ENCODE measurements around the gene SMARCA4. TPM values are rescaled to one million over a fixed set of nuclear protein-coding genes. Genes with fewer than 3 reads are reported as not detected.

The SMARCA4 gene
- total RNA-seq, 2 experiments from 2014 or later, result 409 to 554 TPM

DNA sequence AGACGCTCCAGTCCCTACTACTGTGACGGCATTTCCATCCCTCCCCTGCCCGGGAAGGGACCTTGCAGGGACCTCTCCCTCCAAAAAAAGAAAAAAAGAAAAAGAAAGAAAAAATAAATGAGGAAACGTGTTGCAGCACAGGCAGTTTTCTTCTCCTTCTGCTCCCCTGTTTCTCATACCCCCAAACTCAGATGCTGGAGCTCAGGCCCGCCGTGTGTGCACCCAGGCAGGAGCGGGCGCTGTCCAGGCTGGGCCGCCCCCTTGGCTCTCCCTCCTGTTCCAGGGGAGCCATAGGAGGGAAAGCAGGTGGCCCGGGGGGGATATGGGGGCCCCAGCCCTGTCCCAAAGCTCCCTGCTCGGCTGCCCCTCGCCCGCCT, 38.2 kb upstream of the SMARCA4 start:
- H3K9me3 ChIP-seq (ENCODE audit: low read length), result no peaks in the 10 kb centered on the region
- H3K4me1 ChIP-seq (ENCODE audit: insufficient read depth, low read length, poor library complexity, severe bottlenecking), result peaks cover 9% of the 10 kb centered on the region
- no peak overlapping the region for H3K27ac ChIP-seq (ENCODE audit: low read depth, low read length, poor library complexity, severe bottlenecking)
- DNase-seq (ENCODE audit: low spot score), result no peak
- intact Hi-C loops (cut with micrococcal nuclease; ENCODE audit: unreplicated experiment), result no loop called here
- H3K4me3 ChIP-seq (ENCODE audit: low read depth, low read length, poor library complexity, severe bottlenecking), result no peak overlapping the region
- no peaks in the 10 kb centered on the region for H4K20me1 ChIP-seq (ENCODE audit: insufficient read depth, low read length)
- BruUV-seq (replicated peaks), result TSS peak; percentile 73
- H2AFZ ChIP-seq (ENCODE audit: low read length), result no peak overlapping the region
- H3K79me2 ChIP-seq (ENCODE audit: insufficient read depth, low read depth, low read length), result no peaks in the 10 kb centered on the region; the same call in 1 of the 2 replicates
- peaks cover 72% of the 10 kb centered on the region; the same call in 1 of the 2 replicates for H3K36me3 ChIP-seq (ENCODE audit: insufficient read depth, low read length)
- H3K4me2 ChIP-seq (ENCODE audit: low read length), result no peak overlapping the region
- CTCF ChIA-PET (ENCODE audit: unreplicated experiment), result no interaction called here
- no peaks in the 10 kb centered on the region for H3K9me2 ChIP-seq (ENCODE audit: insufficient read depth, low read length)
- TF ChIP-seq, protein P1, sequence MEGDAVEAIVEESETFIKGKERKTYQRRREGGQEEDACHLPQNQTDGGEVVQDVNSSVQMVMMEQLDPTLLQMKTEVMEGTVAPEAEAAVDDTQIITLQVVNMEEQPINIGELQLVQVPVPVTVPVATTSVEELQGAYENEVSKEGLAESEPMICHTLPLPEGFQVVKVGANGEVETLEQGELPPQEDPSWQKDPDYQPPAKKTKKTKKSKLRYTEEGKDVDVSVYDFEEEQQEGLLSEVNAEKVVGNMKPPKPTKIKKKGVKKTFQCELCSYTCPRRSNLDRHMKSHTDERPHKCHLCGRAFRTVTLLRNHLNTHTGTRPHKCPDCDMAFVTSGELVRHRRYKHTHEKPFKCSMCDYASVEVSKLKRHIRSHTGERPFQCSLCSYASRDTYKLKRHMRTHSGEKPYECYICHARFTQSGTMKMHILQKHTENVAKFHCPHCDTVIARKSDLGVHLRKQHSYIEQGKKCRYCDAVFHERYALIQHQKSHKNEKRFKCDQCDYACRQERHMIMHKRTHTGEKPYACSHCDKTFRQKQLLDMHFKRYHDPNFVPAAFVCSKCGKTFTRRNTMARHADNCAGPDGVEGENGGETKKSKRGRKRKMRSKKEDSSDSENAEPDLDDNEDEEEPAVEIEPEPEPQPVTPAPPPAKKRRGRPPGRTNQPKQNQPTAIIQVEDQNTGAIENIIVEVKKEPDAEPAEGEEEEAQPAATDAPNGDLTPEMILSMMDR (conservative IDR thresholded peaks at IDR 0.05; ENCODE audit: low read length), result no peak
- no peak for TF ChIP-seq EZH2phosphoT487 (IDR thresholded peaks at IDR 0.05; ENCODE audit: borderline replicate concordance, low read depth, low read length)
- POLR2A ChIA-PET, result no interaction called here

DNA sequence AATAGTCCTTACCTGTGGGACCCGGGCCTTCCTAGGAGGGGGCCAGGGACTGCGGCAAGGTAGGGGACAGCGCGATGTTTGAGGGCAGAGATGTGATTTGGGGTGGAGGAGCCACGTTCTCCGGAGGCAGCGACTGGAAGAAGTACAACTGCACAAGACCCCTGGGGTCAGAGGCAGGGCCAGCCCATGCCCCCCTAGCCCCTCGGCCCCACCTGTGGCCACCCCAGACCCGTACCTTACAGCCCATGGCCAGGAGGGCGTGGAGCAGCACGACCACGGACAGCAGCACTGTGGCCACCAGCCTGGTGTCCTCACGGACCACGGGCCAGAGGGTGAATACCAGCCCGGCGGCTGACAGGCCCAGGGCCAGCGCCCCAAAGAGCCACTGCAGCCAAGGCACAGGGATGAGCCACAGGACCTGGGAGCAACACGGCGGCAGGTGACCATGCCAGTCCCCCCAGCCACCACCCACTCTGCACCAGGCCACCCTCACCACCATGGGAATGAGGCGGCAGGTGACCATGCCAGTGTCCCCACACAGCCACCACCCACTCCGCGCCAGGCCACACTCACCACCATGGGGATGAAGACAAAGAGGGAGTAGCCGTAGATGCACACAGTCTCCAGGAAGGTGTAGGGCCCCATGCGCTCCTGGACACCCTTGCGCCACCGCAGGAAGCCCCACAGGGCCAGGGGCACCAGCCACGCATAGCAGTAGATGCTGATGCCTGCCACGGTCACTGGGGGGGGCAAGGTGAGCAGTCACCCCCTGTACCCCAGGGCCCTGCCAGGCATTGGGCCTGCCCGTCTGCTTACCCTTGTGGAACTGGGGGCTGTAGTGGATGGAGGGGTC, 37.3 kb upstream of the SMARCA4 start:
- no peaks in the 10 kb centered on the region for H4K20me1 ChIP-seq (ENCODE audit: insufficient read depth, low read length)
- H2AFZ ChIP-seq (ENCODE audit: low read length), result no peak overlapping the region
- no peak overlapping the region for H3K4me3 ChIP-seq (ENCODE audit: low read depth, low read length, poor library complexity, severe bottlenecking)
- ChIA-PET CTCF (ENCODE audit: unreplicated experiment) (no interaction called here), POLR2A (no interaction called here)
- H3K9me3 ChIP-seq (ENCODE audit: low read length), result no peaks in the 10 kb centered on the region
- H3K79me2 ChIP-seq (ENCODE audit: insufficient read depth, low read depth, low read length), result peaks cover 3% of the 10 kb centered on the region; the same call in 1 of the 2 replicates
- H3K36me3 ChIP-seq (ENCODE audit: insufficient read depth, low read length), result peaks cover 63% of the 10 kb centered on the region; the same call in 1 of the 2 replicates
- H3K9me2 ChIP-seq (ENCODE audit: insufficient read depth, low read length), result no peaks in the 10 kb centered on the region
- DNase-seq (ENCODE audit: low spot score), result no peak
- H3K4me2 ChIP-seq (ENCODE audit: low read length), result no peak overlapping the region
- peaks cover 10% of the 10 kb centered on the region for H3K4me1 ChIP-seq (ENCODE audit: insufficient read depth, low read length, poor library complexity, severe bottlenecking)
- BruUV-seq (replicated peaks), result no TSS peak
- intact Hi-C loops (cut with micrococcal nuclease; ENCODE audit: unreplicated experiment), result no loop called here
- no peak overlapping the region for H3K27ac ChIP-seq (ENCODE audit: low read depth, low read length, poor library complexity, severe bottlenecking)
- no peak for TF ChIP-seq EZH2phosphoT487 (IDR thresholded peaks at IDR 0.05; ENCODE audit: borderline replicate concordance, low read depth, low read length)
- TF ChIP-seq, protein P1 (conservative IDR thresholded peaks at IDR 0.05; ENCODE audit: low read length), result no peak

DNA sequence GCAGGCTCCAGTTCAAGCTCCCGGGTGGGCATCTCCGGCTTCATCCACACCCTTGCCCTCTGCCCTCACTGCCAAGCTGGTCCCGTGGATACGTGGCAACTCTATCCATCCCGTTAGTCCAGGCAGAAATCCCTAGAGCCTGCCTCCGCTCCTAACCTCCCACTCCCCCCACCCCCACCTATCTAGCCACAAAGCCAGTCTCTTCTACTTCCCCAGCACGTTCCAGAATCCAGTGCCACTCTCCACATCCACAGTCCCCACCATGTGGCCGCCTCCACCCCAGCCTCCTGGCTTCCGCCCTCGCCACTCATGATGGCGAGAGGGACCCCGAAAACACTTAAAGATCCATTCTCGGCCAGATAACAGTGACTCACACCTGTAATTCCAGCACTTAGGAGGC, 36.2 kb upstream of the SMARCA4 start:
- H3K4me2 ChIP-seq (ENCODE audit: low read length), result no peak overlapping the region
- H3K27ac ChIP-seq (ENCODE audit: low read depth, low read length, poor library complexity, severe bottlenecking), result no peak overlapping the region
- DNase-seq (ENCODE audit: low spot score), result no peak
- no peak overlapping the region for H3K4me3 ChIP-seq (ENCODE audit: low read depth, low read length, poor library complexity, severe bottlenecking)
- ChIA-PET CTCF (ENCODE audit: unreplicated experiment) (no interaction called here), POLR2A (no interaction called here)
- H3K9me3 ChIP-seq (ENCODE audit: low read length), result no peaks in the 10 kb centered on the region
- H3K79me2 ChIP-seq (ENCODE audit: insufficient read depth, low read depth, low read length), result peaks cover 8% of the 10 kb centered on the region
- H2AFZ ChIP-seq (ENCODE audit: low read length), result no peak overlapping the region
- TF ChIP-seq, protein P1 (conservative IDR thresholded peaks at IDR 0.05; ENCODE audit: low read length), result no peak
- no peak for TF ChIP-seq EZH2phosphoT487 (IDR thresholded peaks at IDR 0.05; ENCODE audit: borderline replicate concordance, low read depth, low read length)
- H4K20me1 ChIP-seq (ENCODE audit: insufficient read depth, low read length), result no peaks in the 10 kb centered on the region
- no peaks in the 10 kb centered on the region for H3K9me2 ChIP-seq (ENCODE audit: insufficient read depth, low read length)
- H3K4me1 ChIP-seq (ENCODE audit: insufficient read depth, low read length, poor library complexity, severe bottlenecking), result peaks cover 11% of the 10 kb centered on the region
- BruUV-seq (replicated peaks), result no TSS peak
- H3K36me3 ChIP-seq (ENCODE audit: insufficient read depth, low read length), result peaks cover 52% of the 10 kb centered on the region; the same call in 1 of the 2 replicates
- intact Hi-C loops (cut with micrococcal nuclease; ENCODE audit: unreplicated experiment), result no loop called here
